ENCODE results near the gene DYNLT2.
"Not testable (repeated sequence)": the region's sequence is repeated elsewhere in the genome, so short reads cannot be mapped to it uniquely, and the experiment has no call there.

DNA sequence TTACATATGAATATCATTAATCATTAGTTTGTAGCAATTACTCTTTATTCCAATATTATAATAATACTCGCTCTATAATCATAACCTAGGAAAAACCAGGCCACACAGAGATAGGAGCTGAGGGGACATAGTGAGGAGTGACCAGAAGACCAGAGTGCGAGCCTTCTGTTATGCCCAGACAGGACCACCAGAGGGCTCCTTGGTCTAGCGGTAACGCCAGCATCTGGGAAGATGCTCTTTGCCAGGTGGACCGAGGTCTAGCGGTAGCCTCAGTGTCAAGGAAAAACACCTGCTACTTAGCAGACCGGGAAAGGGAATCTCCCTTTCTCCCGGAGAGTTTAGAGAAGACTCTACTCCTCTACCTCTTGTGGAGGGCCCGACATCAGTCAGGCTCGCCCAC is 54.3 kb downstream of the DYNLT2 start:
- TF ChIP-seq ZNF550 (CRISPR knock-in tag; IDR thresholded peaks at IDR 0.05; ENCODE audit: borderline replicate concordance); KDM6A (CRISPR knock-in tag; IDR thresholded peaks at IDR 0.05; ENCODE audit: low read depth); AGO1 (IDR thresholded peaks at IDR 0.05; ENCODE audit: low read depth, low read length, poor library complexity, severe bottlenecking); KDM1A (CRISPR knock-in tag; IDR thresholded peaks at IDR 0.05); ZSCAN30 (CRISPR knock-in tag; IDR thresholded peaks at IDR 0.05); ZNF451 (CRISPR knock-in tag; IDR thresholded peaks at IDR 0.05); NFRKB (IDR thresholded peaks at IDR 0.05); ZBTB20 (CRISPR knock-in tag; IDR thresholded peaks at IDR 0.05; ENCODE audit: borderline replicate concordance, low read depth); ELF4 (CRISPR knock-in tag; IDR thresholded peaks at IDR 0.05; ENCODE audit: borderline replicate concordance): not testable (repeated sequence)
- TF ChIP-seq, protein P1, sequence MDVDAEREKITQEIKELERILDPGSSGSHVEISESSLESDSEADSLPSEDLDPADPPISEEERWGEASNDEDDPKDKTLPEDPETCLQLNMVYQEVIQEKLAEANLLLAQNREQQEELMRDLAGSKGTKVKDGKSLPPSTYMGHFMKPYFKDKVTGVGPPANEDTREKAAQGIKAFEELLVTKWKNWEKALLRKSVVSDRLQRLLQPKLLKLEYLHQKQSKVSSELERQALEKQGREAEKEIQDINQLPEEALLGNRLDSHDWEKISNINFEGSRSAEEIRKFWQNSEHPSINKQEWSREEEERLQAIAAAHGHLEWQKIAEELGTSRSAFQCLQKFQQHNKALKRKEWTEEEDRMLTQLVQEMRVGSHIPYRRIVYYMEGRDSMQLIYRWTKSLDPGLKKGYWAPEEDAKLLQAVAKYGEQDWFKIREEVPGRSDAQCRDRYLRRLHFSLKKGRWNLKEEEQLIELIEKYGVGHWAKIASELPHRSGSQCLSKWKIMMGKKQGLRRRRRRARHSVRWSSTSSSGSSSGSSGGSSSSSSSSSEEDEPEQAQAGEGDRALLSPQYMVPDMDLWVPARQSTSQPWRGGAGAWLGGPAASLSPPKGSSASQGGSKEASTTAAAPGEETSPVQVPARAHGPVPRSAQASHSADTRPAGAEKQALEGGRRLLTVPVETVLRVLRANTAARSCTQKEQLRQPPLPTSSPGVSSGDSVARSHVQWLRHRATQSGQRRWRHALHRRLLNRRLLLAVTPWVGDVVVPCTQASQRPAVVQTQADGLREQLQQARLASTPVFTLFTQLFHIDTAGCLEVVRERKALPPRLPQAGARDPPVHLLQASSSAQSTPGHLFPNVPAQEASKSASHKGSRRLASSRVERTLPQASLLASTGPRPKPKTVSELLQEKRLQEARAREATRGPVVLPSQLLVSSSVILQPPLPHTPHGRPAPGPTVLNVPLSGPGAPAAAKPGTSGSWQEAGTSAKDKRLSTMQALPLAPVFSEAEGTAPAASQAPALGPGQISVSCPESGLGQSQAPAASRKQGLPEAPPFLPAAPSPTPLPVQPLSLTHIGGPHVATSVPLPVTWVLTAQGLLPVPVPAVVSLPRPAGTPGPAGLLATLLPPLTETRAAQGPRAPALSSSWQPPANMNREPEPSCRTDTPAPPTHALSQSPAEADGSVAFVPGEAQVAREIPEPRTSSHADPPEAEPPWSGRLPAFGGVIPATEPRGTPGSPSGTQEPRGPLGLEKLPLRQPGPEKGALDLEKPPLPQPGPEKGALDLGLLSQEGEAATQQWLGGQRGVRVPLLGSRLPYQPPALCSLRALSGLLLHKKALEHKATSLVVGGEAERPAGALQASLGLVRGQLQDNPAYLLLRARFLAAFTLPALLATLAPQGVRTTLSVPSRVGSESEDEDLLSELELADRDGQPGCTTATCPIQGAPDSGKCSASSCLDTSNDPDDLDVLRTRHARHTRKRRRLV (CRISPR knock-in tag; IDR thresholded peaks at IDR 0.05) = not testable (repeated sequence)
- TF ChIP-seq, protein P2, sequence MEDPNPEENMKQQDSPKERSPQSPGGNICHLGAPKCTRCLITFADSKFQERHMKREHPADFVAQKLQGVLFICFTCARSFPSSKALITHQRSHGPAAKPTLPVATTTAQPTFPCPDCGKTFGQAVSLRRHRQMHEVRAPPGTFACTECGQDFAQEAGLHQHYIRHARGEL (CRISPR knock-in tag; IDR thresholded peaks at IDR 0.05) = not testable (repeated sequence)
- TF ChIP-seq, protein P3, sequence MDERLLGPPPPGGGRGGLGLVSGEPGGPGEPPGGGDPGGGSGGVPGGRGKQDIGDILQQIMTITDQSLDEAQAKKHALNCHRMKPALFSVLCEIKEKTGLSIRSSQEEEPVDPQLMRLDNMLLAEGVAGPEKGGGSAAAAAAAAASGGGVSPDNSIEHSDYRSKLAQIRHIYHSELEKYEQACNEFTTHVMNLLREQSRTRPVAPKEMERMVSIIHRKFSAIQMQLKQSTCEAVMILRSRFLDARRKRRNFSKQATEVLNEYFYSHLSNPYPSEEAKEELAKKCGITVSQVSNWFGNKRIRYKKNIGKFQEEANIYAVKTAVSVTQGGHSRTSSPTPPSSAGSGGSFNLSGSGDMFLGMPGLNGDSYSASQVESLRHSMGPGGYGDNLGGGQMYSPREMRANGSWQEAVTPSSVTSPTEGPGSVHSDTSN (CRISPR knock-in tag; IDR thresholded peaks at IDR 0.05) = not testable (repeated sequence)

Measured in HepG2 (cell line).